Mammary epithelial cell (primary cell): Measurements from ENCODE around the gene GRM8.

ENCODE experiments used
- EZH2 ChIP-seq: IDR thresholded peaks from 2 replicates; pipeline ENCODE4 v1.6.1; 2012; ENCODE audit warnings: low read length, inconsistent platforms, borderline replicate concordance
- TF ChIP-seq, protein P1 (sequence below), 2 donors: IDR thresholded peaks in 1 of 2; conservative IDR thresholded peaks in 1 of 2; 2 replicates each; pipeline ENCODE4 v1.5.1; 2011 to 2012; ENCODE audit warnings: inconsistent platforms in 2 of 2, low read length in 2 of 2, mild to moderate bottlenecking in 2 of 2, control low read depth in 1 of 2, low read depth in 1 of 2; ENCODE audit not compliant: insufficient read depth in 1 of 2; ENCODE audit errors: extremely low read depth in 1 of 2

- TF ChIP-seq, protein P1, sequence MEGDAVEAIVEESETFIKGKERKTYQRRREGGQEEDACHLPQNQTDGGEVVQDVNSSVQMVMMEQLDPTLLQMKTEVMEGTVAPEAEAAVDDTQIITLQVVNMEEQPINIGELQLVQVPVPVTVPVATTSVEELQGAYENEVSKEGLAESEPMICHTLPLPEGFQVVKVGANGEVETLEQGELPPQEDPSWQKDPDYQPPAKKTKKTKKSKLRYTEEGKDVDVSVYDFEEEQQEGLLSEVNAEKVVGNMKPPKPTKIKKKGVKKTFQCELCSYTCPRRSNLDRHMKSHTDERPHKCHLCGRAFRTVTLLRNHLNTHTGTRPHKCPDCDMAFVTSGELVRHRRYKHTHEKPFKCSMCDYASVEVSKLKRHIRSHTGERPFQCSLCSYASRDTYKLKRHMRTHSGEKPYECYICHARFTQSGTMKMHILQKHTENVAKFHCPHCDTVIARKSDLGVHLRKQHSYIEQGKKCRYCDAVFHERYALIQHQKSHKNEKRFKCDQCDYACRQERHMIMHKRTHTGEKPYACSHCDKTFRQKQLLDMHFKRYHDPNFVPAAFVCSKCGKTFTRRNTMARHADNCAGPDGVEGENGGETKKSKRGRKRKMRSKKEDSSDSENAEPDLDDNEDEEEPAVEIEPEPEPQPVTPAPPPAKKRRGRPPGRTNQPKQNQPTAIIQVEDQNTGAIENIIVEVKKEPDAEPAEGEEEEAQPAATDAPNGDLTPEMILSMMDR (conservative IDR thresholded peaks at IDR 0.05 in 1 of 2, IDR thresholded peaks at IDR 0.05 in 1 of 2; ENCODE audit: extremely low read depth in 1 of 2, insufficient read depth in 1 of 2, low read depth in 1 of 2, low read length in 2 of 2): no peak
- no peak for TF ChIP-seq EZH2
Observed at GRCh38 chr7:127245002-127245401, 7.7 kb downstream of the GRM8 start.
